Rectal smooth muscle tissue (tissue), 1 donor: Measurements from ENCODE around the gene PUS10.
A peak's percentile ranks its signal among the peaks of the same experiment; 100 is the strongest.
"Not testable (repeated sequence)": the region's sequence is repeated elsewhere in the genome, so short reads cannot be mapped to it uniquely, and the experiment has no call there.

Experiments
- H3K27ac ChIP-seq: one replicate; pipeline ENCODE4 v1.7.0; 2013; ENCODE audit warnings: low read depth, low read length, inconsistent platforms
- H3K27me3 ChIP-seq: one replicate; pipeline ENCODE4 v1.7.0; 2013; ENCODE audit warnings: low read length; ENCODE audit not compliant: control insufficient read depth, insufficient read depth
- H3K36me3 ChIP-seq: one replicate; pipeline ENCODE4 v1.7.0; 2013; ENCODE audit warnings: low read length; ENCODE audit not compliant: control insufficient read depth, insufficient read depth
- H3K4me1 ChIP-seq: one replicate; pipeline ENCODE4 v1.7.0; 2013; ENCODE audit warnings: low read length; ENCODE audit not compliant: control insufficient read depth, insufficient read depth
- H3K4me3 ChIP-seq: one replicate; pipeline ENCODE4 v1.7.0; 2013; ENCODE audit warnings: low read length
- H3K9ac ChIP-seq: one replicate; pipeline ENCODE4 v1.7.0; 2013; ENCODE audit warnings: low read length

PUS10 gene, protein sequence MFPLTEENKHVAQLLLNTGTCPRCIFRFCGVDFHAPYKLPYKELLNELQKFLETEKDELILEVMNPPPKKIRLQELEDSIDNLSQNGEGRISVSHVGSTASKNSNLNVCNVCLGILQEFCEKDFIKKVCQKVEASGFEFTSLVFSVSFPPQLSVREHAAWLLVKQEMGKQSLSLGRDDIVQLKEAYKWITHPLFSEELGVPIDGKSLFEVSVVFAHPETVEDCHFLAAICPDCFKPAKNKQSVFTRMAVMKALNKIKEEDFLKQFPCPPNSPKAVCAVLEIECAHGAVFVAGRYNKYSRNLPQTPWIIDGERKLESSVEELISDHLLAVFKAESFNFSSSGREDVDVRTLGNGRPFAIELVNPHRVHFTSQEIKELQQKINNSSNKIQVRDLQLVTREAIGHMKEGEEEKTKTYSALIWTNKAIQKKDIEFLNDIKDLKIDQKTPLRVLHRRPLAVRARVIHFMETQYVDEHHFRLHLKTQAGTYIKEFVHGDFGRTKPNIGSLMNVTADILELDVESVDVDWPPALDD

GRCh38 chr2:61017556-61018317 is at the start of gene PUS10, which contains the start of gene PEX13:
TSS of gene PUS10 (minus strand) at chr2:61018255. CDS start at chr2:61011890, 6,365 bp downstream.
TSS of gene PEX13 (plus strand) at chr2:61017720. CDS start at chr2:61017760, 40 bp downstream.
- peak within 1 kb of the TSS; percentile 84 for H3K27ac ChIP-seq
- H3K4me3 ChIP-seq, result peak within 1 kb of the TSS; percentile 91
- no peaks in the 10 kb centered on the region for H3K36me3 ChIP-seq
- peak within 1 kb of the TSS; percentile 70 for H3K9ac ChIP-seq
- H3K4me1 ChIP-seq, result no peaks in the 10 kb centered on the region
- H3K27me3 ChIP-seq, result no peaks in the 10 kb centered on the region

DNA sequence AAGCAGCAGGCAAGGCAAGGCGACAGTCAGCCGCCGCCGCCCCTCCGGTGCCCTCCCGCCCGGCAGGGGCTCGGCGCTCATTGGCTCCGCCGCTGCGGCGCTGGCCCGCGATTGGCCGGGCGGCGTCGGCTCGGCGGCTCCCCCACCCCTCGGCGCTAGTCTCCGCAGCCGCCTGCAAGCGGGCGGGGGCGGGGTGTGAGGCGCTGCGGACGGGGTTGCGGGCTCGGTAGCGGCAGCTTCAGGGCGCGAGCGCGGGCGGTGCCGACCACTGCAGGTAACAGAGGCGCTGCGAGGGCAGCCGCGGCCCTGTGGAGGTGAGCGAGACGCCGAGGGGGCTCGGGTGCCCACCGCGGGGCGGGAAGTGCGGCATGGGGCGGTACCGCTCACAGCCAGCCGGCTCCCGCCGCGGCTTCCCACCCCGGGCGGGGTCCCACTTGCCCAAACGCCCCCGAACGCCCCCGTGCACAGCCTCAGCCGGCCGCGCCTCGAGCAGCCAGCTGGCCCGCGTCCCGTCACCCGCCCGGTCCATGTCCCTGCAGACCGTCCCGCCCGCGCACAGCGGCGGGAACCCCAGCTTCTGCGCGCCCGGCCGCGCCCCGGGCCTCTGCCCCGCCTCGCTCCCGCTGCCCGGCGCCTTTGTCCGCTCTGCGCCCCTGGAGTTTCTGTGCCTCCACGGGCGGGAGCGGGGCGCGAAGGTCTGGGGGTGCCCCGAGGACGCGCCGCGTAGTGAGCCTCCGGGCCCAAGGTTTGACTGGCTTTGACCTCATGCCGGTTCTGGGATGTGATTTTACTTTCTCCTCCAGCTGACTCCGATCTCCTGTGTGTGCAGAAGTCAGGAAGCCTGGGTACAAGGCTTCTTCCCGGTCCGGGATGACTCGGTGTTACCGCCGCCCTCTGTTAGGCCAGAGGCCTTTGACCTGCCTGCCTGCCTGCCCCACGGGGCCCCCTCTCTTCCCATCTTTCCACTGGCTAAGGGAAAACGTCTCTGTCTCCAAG is 48.0 kb upstream of the PUS10 start, which contains the start of gene SANBR:
TSS of gene SANBR (plus strand) at position 158 of the 996 bp plus-strand sequence. CDS start 4,480 bp downstream, outside the sequence.
- no peaks in the 10 kb centered on the region for H3K4me1 ChIP-seq
- H3K9ac ChIP-seq, result peak within 1 kb of the TSS; percentile 68
- H3K27ac ChIP-seq, result peak within 1 kb of the TSS; percentile 74
- no peaks in the 10 kb centered on the region for H3K27me3 ChIP-seq
- no peaks in the 10 kb centered on the region for H3K36me3 ChIP-seq
- H3K4me3 ChIP-seq, result peak within 1 kb of the TSS; percentile 86

DNA sequence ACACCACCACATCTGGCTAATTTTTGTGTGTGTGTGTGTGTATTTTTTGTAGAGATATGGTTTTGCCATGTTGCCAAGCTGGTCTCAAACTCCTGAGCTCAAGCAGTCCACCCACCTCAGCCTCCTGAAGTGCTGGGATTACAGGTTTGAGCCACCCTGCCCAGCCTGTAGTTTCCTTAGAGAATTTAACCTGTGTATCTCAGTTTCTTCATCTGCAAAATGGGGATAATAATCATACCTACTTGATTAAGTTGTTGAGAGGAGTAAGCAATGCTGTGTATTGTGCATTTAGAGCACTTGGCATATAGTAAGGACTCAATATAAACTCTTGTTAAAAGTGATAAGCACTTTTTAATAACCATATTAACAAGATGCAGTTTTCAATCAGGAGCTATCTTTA is 41.3 kb upstream of the PUS10 start:
- Histone ChIP-seq H3K27me3 (no peaks in the 10 kb centered on the region), H3K9ac (no peak overlapping the region), H3K4me1 (peaks cover 2% of the 10 kb centered on the region), H3K27ac (no peak overlapping the region), H3K36me3 (no peaks in the 10 kb centered on the region), H3K4me3 (no peak overlapping the region)

- no peaks in the 10 kb centered on the region for H3K36me3 ChIP-seq
- H3K9ac ChIP-seq, result no peak overlapping the region
- no peak overlapping the region for H3K4me3 ChIP-seq
- H3K27me3 ChIP-seq, result no peaks in the 10 kb centered on the region
- no peak overlapping the region for H3K27ac ChIP-seq
- peaks cover 2% of the 10 kb centered on the region for H3K4me1 ChIP-seq
Observed at GRCh38 chr2:61057562-61057961, 39.5 kb upstream of the PUS10 start.

GRCh38 chr2:61055557-61055956 is 37.5 kb upstream of the PUS10 start:
- Histone ChIP-seq H3K27me3 (no peaks in the 10 kb centered on the region), H3K9ac (no peak overlapping the region), H3K27ac (no peak overlapping the region), H3K4me1 (peaks cover 2% of the 10 kb centered on the region), H3K36me3 (no peaks in the 10 kb centered on the region), H3K4me3 (no peak overlapping the region)

DNA sequence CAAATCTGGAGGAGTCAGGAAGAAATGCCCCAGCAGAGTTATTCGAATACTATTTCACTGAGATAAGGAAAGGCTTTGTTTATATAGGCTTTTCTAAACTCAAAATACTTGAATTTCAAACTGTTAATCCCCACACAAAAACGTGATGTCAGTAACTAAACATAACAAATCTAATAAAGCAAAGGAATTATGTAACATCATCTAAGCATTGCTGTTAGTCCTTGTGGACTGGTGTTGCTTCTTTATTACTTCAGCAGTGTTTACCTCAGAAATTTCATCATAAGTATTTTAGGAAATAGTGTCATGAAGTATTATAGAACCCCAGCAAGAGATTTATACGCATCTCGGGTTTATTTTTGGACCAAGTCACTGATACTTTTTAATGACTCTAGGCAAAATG is 27.9 kb upstream of the PUS10 start:
- Histone ChIP-seq H3K9ac (no peak overlapping the region), H3K27me3 (no peaks in the 10 kb centered on the region), H3K4me1 (peaks cover 3% of the 10 kb centered on the region), H3K4me3 (no peak overlapping the region), H3K27ac (no peak overlapping the region), H3K36me3 (peaks cover 6% of the 10 kb centered on the region)

GRCh38 chr2:61045226-61045625 is 27.2 kb upstream of the PUS10 start:
- Histone ChIP-seq H3K27ac (no peak overlapping the region), H3K36me3 (peaks cover 6% of the 10 kb centered on the region), H3K4me1 (peaks cover 3% of the 10 kb centered on the region), H3K4me3 (no peak overlapping the region), H3K27me3 (no peaks in the 10 kb centered on the region), H3K9ac (no peak overlapping the region)

GRCh38 chr2:61044636-61045035 is 26.6 kb upstream of the PUS10 start:
- Histone ChIP-seq H3K9ac (no peak overlapping the region), H3K27ac (no peak overlapping the region), H3K27me3 (no peaks in the 10 kb centered on the region)

DNA sequence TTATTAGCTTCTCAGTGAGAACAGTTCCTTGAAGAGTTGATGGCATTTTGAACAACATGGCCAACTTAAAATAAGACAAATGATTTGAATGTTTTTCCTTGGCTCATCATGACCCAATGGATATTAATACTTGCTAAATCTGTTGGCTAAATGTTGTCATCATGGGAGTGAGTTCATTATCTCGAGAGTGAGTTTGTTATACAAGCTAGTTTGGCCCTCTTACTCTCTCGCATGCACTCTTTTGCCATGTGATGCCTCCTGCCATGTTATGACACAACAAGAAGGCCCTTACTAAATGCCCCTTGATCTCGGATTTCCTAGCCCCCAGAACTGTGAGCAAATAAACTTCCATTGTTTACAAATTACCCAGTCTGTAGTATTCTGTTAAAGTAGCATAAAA is 24.8 kb upstream of the PUS10 start:
- Histone ChIP-seq H3K4me3 (no peak overlapping the region), H3K27me3 (no peaks in the 10 kb centered on the region), H3K4me1 (peaks cover 3% of the 10 kb centered on the region), H3K9ac (no peak overlapping the region), H3K36me3 (peaks cover 2% of the 10 kb centered on the region), H3K27ac (no peak overlapping the region)

More at GRCh38 chr2:61044636-61045035, 26.6 kb upstream of the PUS10 start:
- H3K4me3 ChIP-seq, result no peak overlapping the region
- peaks cover 6% of the 10 kb centered on the region for H3K36me3 ChIP-seq
- peaks cover 3% of the 10 kb centered on the region for H3K4me1 ChIP-seq

- not testable (repeated sequence) for H3K27me3 ChIP-seq, H3K4me1 ChIP-seq, H3K9ac ChIP-seq, H3K4me3 ChIP-seq, H3K27ac ChIP-seq
- peaks cover 14% of the 10 kb centered on the region for H3K36me3 ChIP-seq
Observed at GRCh38 chr2:61036643-61037042, 18.6 kb upstream of the PUS10 start.

- not testable (repeated sequence) for H3K27me3 ChIP-seq, H3K27ac ChIP-seq, H3K4me3 ChIP-seq, H3K9ac ChIP-seq, H3K4me1 ChIP-seq
- H3K36me3 ChIP-seq, result peaks cover 16% of the 10 kb centered on the region
Observed at GRCh38 chr2:61034592-61034991, 16.5 kb upstream of the PUS10 start.
